HG02973 (cell line): ENCODE results near the gene WDR62.
"Not testable (repeated sequence)": the region's sequence is repeated elsewhere in the genome, so short reads cannot be mapped to it uniquely, and the experiment has no call there.

Experiments used
- ATAC-seq: cut with Tn5 transposase; IDR thresholded peaks from one replicate; pipeline ENCODE4 v1.9.1; 2021; ENCODE audit warnings: moderate library complexity; ENCODE audit not compliant: unreplicated experiment

The WDR62 gene

GRCh38 chr19:36032251-36033104 lies 22.2 kb upstream of the WDR62 start, which contains the start of gene CLIP3:
TSS of gene CLIP3 (minus strand) at chr19:36032873. CDS start at chr19:36032357, 516 bp downstream.
- ATAC-seq, result no peak

GRCh38 chr19:36040495-36040894 lies 14.2 kb upstream of the WDR62 start:
- ATAC-seq, result no peak

GRCh38 chr19:36041092-36041491 lies 13.6 kb upstream of the WDR62 start:
- ATAC-seq, result not testable (repeated sequence)

- no peak for ATAC-seq
These were observed 12.9 kb upstream of the WDR62 start for GRCh38 chr19:36041831-36042230.

GRCh38 chr19:36043952-36044351 lies 10.7 kb upstream of the WDR62 start:
- no peak for ATAC-seq

GRCh38 chr19:36046443-36047050 lies 8.2 kb upstream of the WDR62 start:
- ATAC-seq, result no peak

- ATAC-seq, result no peak
These were observed 6.9 kb upstream of the WDR62 start for GRCh38 chr19:36047835-36048234.

GRCh38 chr19:36049080-36049698 lies 5.5 kb upstream of the WDR62 start:
- no peak for ATAC-seq

GRCh38 chr19:36051236-36051635 lies 3.5 kb upstream of the WDR62 start:
- no peak for ATAC-seq

GRCh38 chr19:36051637-36052036 lies 3.1 kb upstream of the WDR62 start:
- ATAC-seq, result no peak

GRCh38 chr19:36054119-36054732 lies 471 bp upstream of the WDR62 start, which contains the start of gene THAP8:
TSS of gene THAP8 (minus strand) at chr19:36054285. CDS start at chr19:36054217, 68 bp downstream.
- ATAC-seq, result peak; percentile 70

GRCh38 chr19:36058481-36059179 lies 3.9 kb downstream of the WDR62 start:
- no peak for ATAC-seq

- ATAC-seq, result no peak
These were observed 4.6 kb downstream of the WDR62 start for GRCh38 chr19:36059180-36059910.

- ATAC-seq, result no peak
These were observed 5.7 kb downstream of the WDR62 start for GRCh38 chr19:36060430-36060829.

- ATAC-seq, result no peak
These were observed 6.7 kb downstream of the WDR62 start for GRCh38 chr19:36061367-36061766.

GRCh38 chr19:36064826-36065225 lies 10.1 kb downstream of the WDR62 start:
- no peak for ATAC-seq

- no peak for ATAC-seq
These were observed 13.0 kb downstream of the WDR62 start for GRCh38 chr19:36067681-36068080.

- ATAC-seq, result not testable (repeated sequence)
These were observed 14.3 kb downstream of the WDR62 start for GRCh38 chr19:36068810-36069499.

GRCh38 chr19:36072081-36072480 lies 17.4 kb downstream of the WDR62 start:
- no peak for ATAC-seq
